KMS-11 (cell line): Measurements from ENCODE around the gene BEND5.

Experiments used
- H2AFZ ChIP-seq: fragments of 200-600 bp; sonication (generic); 2 replicates; pipeline ENCODE4 v1.6.1; 2016; ENCODE audit warnings: antibody characterized with exemption, mixed run types, low read depth
- H3K27ac ChIP-seq: fragments of 200-600 bp; sonication (generic); 2 replicates; pipeline ENCODE4 v1.6.1; 2016; ENCODE audit warnings: mild to moderate bottlenecking, mixed run types
- H3K27me3 ChIP-seq: fragments of 200-600 bp; sonication (generic); 2 replicates; pipeline ENCODE4 v1.6.1; 2017; ENCODE audit warnings: mild to moderate bottlenecking, low read depth, mixed run types, moderate library complexity; ENCODE audit not compliant: insufficient read depth
- H3K36me3 ChIP-seq: fragments of 200-600 bp; sonication (generic); 2 replicates; pipeline ENCODE4 v1.6.1; 2017; ENCODE audit warnings: mild to moderate bottlenecking, mixed run types; ENCODE audit not compliant: insufficient read depth
- H3K4me1 ChIP-seq: fragments of 200-600 bp; sonication (generic); 2 replicates; pipeline ENCODE4 v1.6.1; 2016; ENCODE audit warnings: mild to moderate bottlenecking, low read depth, mixed run types; ENCODE audit not compliant: poor library complexity, severe bottlenecking
- H3K4me2 ChIP-seq: fragments of 200-600 bp; sonication (generic); 2 replicates; pipeline ENCODE4 v1.7.0; 2016; ENCODE audit warnings: mild to moderate bottlenecking, mixed run types
- H3K4me3 ChIP-seq: fragments of 200-600 bp; sonication (generic); IDR thresholded peaks from 2 replicates; pipeline ENCODE4 v1.6.1; 2017; ENCODE audit warnings: low read depth, low read length, mixed read lengths; ENCODE audit not compliant: insufficient read depth
- H3K79me2 ChIP-seq: fragments of 200-600 bp; sonication (generic); 2 replicates; pipeline ENCODE4 v1.6.1; 2016; ENCODE audit warnings: low read depth, mixed run types; ENCODE audit not compliant: insufficient read depth
- H3K9ac ChIP-seq: fragments of 200-600 bp; sonication (generic); 2 replicates; pipeline ENCODE4 v1.6.1; 2016; ENCODE audit warnings: mild to moderate bottlenecking, mixed run types
- H4K20me1 ChIP-seq: fragments of 200-600 bp; sonication (generic); 2 replicates; pipeline ENCODE4 v1.6.1; 2016; ENCODE audit warnings: mild to moderate bottlenecking, mixed run types; ENCODE audit not compliant: insufficient read depth
- CTCF ChIP-seq: fragments of 200-600 bp; sonication (generic); conservative IDR thresholded peaks from 2 replicates; pipeline ENCODE4 v1.6.1; 2017; ENCODE audit warnings: low read depth, mild to moderate bottlenecking, antibody characterized with exemption, low read length, moderate library complexity, mixed read lengths

Gene BEND5

GRCh38 chr1:48735796-48736195 lies 40.9 kb downstream of the BEND5 start:
- Histone ChIP-seq H3K27me3 (no peaks in the 10 kb centered on the region), H2AFZ (no peak overlapping the region), H3K27ac (no peak overlapping the region), H3K4me3 (no peak overlapping the region), H3K4me1 (no peaks in the 10 kb centered on the region), H3K4me2 (no peak overlapping the region), H3K36me3 (no peaks in the 10 kb centered on the region), H4K20me1 (no peaks in the 10 kb centered on the region), H3K79me2 (no peaks in the 10 kb centered on the region), H3K9ac (no peak overlapping the region)
- no peak for TF ChIP-seq CTCF

- Histone ChIP-seq H3K79me2 (no peaks in the 10 kb centered on the region), H3K4me2 (no peak overlapping the region), H2AFZ (no peak overlapping the region), H3K27me3 (no peaks in the 10 kb centered on the region), H3K9ac (no peak overlapping the region), H3K27ac (no peak overlapping the region), H4K20me1 (no peaks in the 10 kb centered on the region), H3K36me3 (no peaks in the 10 kb centered on the region), H3K4me3 (no peak overlapping the region), H3K4me1 (no peaks in the 10 kb centered on the region)
- no peak for TF ChIP-seq CTCF
These were observed 46.4 kb downstream of the BEND5 start for GRCh38 chr1:48730164-48730910.

GRCh38 chr1:48728584-48728983 lies 48.1 kb downstream of the BEND5 start:
- H4K20me1 ChIP-seq = no peaks in the 10 kb centered on the region
- H3K79me2 ChIP-seq = no peaks in the 10 kb centered on the region
- H3K36me3 ChIP-seq = no peaks in the 10 kb centered on the region
- H3K4me3 ChIP-seq = no peak overlapping the region
- H3K27me3 ChIP-seq = no peaks in the 10 kb centered on the region
- no peak overlapping the region for H2AFZ ChIP-seq
- H3K4me1 ChIP-seq = no peaks in the 10 kb centered on the region
- TF ChIP-seq CTCF = no peak
- H3K4me2 ChIP-seq = no peak overlapping the region
- no peak overlapping the region for H3K9ac ChIP-seq
- no peak overlapping the region for H3K27ac ChIP-seq

- Histone ChIP-seq H3K36me3 (no peaks in the 10 kb centered on the region), H3K79me2 (no peaks in the 10 kb centered on the region), H4K20me1 (no peaks in the 10 kb centered on the region), H3K9ac (no peak overlapping the region), H3K4me2 (no peak overlapping the region), H3K27ac (no peak overlapping the region), H3K27me3 (no peaks in the 10 kb centered on the region), H3K4me1 (no peaks in the 10 kb centered on the region), H2AFZ (no peak overlapping the region), H3K4me3 (no peak overlapping the region)
- no peak for TF ChIP-seq CTCF
These were observed 50.0 kb downstream of the BEND5 start for GRCh38 chr1:48726557-48727215.
